Small intestine (tissue), 7 donors: ENCODE data around the gene RIPOR3. TPM values are rescaled to one million over a fixed set of nuclear protein-coding genes. Genes with fewer than 3 reads are reported as not detected.

ENCODE experiments used
- DNase-seq, 2 donors: peaks; one replicate each; pipeline versions ENCODE4 v3.0.0 to v3.0.0-alpha.2; 2013
- FAIRE-seq: peaks from 2 replicates; lab custom pipeline; 2012; peaks lifted over from hg19 to GRCh38; lab: Jason Lieb, UNC
- H3K27ac ChIP-seq, 3 donors: one replicate each; pipeline ENCODE4 v1.5.1; 2013; ENCODE audit warnings: low read length in 2 of 3, mild to moderate bottlenecking in 2 of 3, control low read depth in 1 of 3, inconsistent platforms in 1 of 3, low read depth in 1 of 3, moderate library complexity in 1 of 3
- H3K27me3 ChIP-seq, 3 donors: one replicate each; pipeline ENCODE4 v1.6.1; 2013; ENCODE audit warnings: low read length in 3 of 3, inconsistent platforms in 1 of 3; ENCODE audit not compliant: control insufficient read depth in 3 of 3, insufficient read depth in 3 of 3
- H3K36me3 ChIP-seq, 3 donors: one replicate each; pipeline ENCODE4 v1.6.1; 2013; ENCODE audit warnings: low read length in 3 of 3, inconsistent platforms in 1 of 3, low read depth in 1 of 3, mild to moderate bottlenecking in 1 of 3, moderate library complexity in 1 of 3; ENCODE audit not compliant: control insufficient read depth in 3 of 3, insufficient read depth in 2 of 3
- H3K4me1 ChIP-seq, 3 donors: one replicate each; pipeline ENCODE4 v1.6.1; 2013; ENCODE audit warnings: low read length in 2 of 3, inconsistent platforms in 1 of 3, low read depth in 1 of 3, mild to moderate bottlenecking in 1 of 3, moderate library complexity in 1 of 3; ENCODE audit not compliant: control insufficient read depth in 3 of 3, insufficient read depth in 2 of 3
- H3K4me3 ChIP-seq, 3 donors: one replicate each; pipeline ENCODE4 v1.5.1; 2013; ENCODE audit warnings: low read length in 3 of 3, control low read depth in 1 of 3, inconsistent platforms in 1 of 3, low read depth in 1 of 3, mild to moderate bottlenecking in 1 of 3, moderate library complexity in 1 of 3
- H3K9me3 ChIP-seq, 2 donors: one replicate each; pipeline ENCODE4 v1.6.1; 2013; ENCODE audit warnings: low read depth in 1 of 2, low read length in 1 of 2; ENCODE audit not compliant: control insufficient read depth in 2 of 2, insufficient read depth in 1 of 2
- WGBS, 3 donors: extraction: QIAGEN DNeasy Blood & Tissue Kit; methylation state at CpG; one replicate each; pipeline ENCODE4 v1.1.7; 2013; 5-methylcytosine and 5-hydroxymethylcytosine counted together
- polyA plus RNA-seq, 4 donors: library from polyadenylated mRNA; stranded (reverse) in 3 of 4; unstranded in 1 of 4; fragments of 200-250 nt in 3 of 4; fragments of 120-200 nt in 1 of 4; gene quantifications; one replicate each; pipeline versions ENCODE4 v1.2.1 to v1.2.3, GENCODE V29; 2013
- donor health status: healthy with polysubstance abuse.
- donor health status: control.
- donor health status: control.
- donor health status: Bipolar disorder and iron deficiency.
- donor health status: healthy.

RIPOR3 gene
- polyA plus RNA-seq, 4 donors: 0.22 to 10.9 (median 3.2) TPM

DNA sequence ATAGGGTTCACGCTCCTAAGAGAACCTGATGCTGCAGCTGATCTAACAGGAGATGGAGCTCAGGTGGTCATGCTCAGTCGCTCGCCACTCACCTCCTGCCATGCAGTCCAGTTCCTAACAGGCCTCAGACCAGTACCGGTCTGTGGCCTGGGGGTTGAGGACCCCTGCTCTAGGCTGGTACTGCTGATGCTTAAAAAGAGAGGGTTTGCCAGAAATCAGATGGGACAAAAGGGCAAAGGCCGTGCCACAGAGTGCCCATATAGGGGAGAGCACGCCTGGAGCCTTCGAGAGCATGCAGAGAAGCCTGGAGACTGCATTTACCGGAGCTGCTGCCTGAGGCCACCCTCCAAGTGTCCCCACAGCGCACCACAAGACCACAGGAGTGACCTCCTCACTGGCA, 105.7 kb downstream of the RIPOR3 start:
- no peak for DNase-seq
- Histone ChIP-seq H3K27ac (no peak overlapping the region), H3K9me3 (peaks cover 0 to 3% of the 10 kb centered on the region in 2 donors), H3K27me3 (no peaks in the 10 kb centered on the region), H3K36me3 (peaks cover 9 to 76% (median 12%) of the 10 kb centered on the region in 3 donors), H3K4me3 (no peak overlapping the region), H3K4me1 (no peaks in the 10 kb centered on the region)
- 90 to 95% (median 94%) methylated on average over 9 of the region's 9 CpGs for WGBS, 3 donors
- no peak for FAIRE-seq

DNA sequence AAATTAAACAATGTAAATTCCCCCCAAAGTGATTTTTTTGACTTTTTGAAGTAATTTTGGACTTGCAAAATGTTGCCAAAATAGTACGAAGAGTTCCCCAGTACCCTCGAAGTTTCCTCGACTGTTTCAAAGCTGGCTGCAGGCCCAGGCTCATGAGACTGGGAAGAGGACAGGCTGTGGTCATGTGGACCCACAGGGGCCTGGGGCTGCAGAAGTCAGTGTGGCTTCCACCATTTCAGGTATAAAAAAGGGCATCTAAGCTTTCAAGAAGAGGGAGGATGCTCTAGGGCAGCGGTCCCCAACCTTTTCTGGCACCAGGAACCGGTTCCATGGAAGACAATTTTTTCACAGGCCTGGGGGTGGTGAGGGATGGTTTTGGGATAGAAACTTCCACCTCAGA, 106.1 kb downstream of the RIPOR3 start:
- Histone ChIP-seq H3K4me1 (no peaks in the 10 kb centered on the region), H3K4me3 (no peak overlapping the region), H3K27ac (no peak overlapping the region), H3K27me3 (no peaks in the 10 kb centered on the region), H3K36me3 (peaks cover 9 to 74% (median 12%) of the 10 kb centered on the region in 3 donors), H3K9me3 (peaks cover 0 to 3% of the 10 kb centered on the region in 2 donors)
- FAIRE-seq (no peak), DNase-seq (no peak)
- WGBS, 3 donors: 75 to 91% (median 84%) methylated on average over 5 of the region's 5 CpGs

DNA sequence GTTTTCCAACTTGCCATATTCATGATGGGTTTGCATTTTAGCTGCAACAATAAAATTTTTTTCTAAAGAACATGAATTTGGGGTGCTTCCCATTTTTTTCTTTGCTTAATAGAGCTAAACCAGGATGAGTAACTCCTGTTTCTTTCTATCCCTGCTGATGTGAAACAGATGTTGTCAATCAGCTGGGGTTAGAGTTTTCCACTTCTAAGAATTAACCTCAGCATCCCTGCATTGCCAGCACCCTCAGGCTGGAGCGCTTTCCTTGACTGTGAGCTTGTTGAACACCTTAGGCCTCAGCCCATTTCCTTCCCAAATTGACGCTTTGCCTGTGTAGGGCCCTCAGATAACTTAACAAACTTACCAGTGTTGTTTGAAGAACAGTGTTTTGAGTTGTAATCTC, 106.7 kb downstream of the RIPOR3 start:
- DNase-seq: no peak
- H3K4me1 ChIP-seq: no peaks in the 10 kb centered on the region
- no peak for FAIRE-seq
- peaks cover 0 to 3% of the 10 kb centered on the region in 2 donors for H3K9me3 ChIP-seq
- no peak overlapping the region for H3K4me3 ChIP-seq
- H3K27me3 ChIP-seq: no peaks in the 10 kb centered on the region
- peaks cover 12 to 75% (median 13%) of the 10 kb centered on the region in 3 donors for H3K36me3 ChIP-seq
- H3K27ac ChIP-seq: no peak overlapping the region
- 89 to 94% (median 94%) methylated on average over 2 of the region's 2 CpGs for WGBS, 3 donors

DNA sequence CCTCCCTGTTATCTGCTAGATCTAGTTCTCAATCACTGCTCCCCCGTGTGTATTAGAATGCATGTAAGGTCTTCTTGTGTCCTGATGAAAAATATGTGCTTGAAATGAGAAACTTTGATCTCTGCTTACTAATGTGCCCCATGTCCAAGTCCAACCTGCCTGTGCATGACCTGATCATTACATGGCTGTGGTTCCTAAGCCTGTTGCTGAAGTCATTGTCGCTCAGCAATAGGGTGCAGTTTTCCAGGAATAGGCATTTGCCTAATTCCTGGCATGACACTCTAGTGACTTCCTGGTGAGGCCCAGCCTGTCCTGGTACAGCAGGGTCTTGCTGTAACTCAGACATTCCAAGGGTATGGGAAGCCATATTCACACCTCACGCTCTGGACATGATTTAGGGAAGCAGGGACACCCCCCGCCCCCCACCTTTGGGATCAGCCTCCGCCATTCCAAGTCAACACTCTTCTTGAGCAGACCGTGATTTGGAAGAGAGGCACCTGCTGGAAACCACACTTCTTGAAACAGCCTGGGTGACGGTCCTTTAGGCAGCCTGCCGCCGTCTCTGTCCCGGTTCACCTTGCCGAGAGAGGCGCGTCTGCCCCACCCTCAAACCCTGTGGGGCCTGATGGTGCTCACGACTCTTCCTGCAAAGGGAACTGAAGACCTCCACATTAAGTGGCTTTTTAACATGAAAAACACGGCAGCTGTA, 107.7 kb downstream of the RIPOR3 start:
- 89 to 95% (median 90%) methylated on average over 15 of the region's 15 CpGs for WGBS, 3 donors
- peaks cover 0 to 3% of the 10 kb centered on the region in 2 donors for H3K9me3 ChIP-seq
- peaks cover 14 to 80% (median 19%) of the 10 kb centered on the region in 3 donors for H3K36me3 ChIP-seq
- H3K4me3 ChIP-seq: no peak overlapping the region
- no peak overlapping the region for H3K27ac ChIP-seq
- DNase-seq (no peak), FAIRE-seq (no peak)
- H3K4me1 ChIP-seq: no peaks in the 10 kb centered on the region
- no peaks in the 10 kb centered on the region for H3K27me3 ChIP-seq

DNA sequence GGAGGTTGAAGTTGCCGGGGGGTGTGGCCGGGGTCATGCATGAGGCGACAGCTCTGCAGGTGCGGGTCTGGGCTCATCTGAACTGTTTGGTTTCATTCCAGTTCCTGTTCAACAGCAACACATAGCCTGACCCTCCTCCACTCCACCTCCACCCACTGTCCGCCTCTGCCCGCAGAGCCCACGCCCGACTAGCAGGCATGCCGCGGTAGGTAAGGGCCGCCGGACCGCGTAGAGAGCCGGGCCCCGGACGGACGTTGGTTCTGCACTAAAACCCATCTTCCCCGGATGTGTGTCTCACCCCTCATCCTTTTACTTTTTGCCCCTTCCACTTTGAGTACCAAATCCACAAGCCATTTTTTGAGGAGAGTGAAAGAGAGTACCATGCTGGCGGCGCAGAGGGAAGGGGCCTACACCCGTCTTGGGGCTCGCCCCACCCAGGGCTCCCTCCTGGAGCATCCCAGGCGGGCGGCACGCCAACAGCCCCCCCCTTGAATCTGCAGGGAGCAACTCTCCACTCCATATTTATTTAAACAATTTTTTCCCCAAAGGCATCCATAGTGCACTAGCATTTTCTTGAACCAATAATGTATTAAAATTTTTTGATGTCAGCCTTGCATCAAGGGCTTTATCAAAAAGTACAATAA, 108.6 kb downstream of the RIPOR3 start:
- H3K4me1 ChIP-seq: no peaks in the 10 kb centered on the region
- H3K36me3 ChIP-seq: peaks cover 14 to 83% (median 25%) of the 10 kb centered on the region in 3 donors
- H3K27ac ChIP-seq: no peak overlapping the region
- H3K4me3 ChIP-seq: no peak overlapping the region
- no peak for FAIRE-seq
- no peak for DNase-seq
- 85 to 95% (median 88%) methylated on average over 26 of the region's 26 CpGs for WGBS, 3 donors
- H3K9me3 ChIP-seq: no peaks in the 10 kb centered on the region
- no peaks in the 10 kb centered on the region for H3K27me3 ChIP-seq

GRCh38 chr20:50582092-50582491, 109.2 kb downstream of the RIPOR3 start:
- Histone ChIP-seq H3K4me3 (no peak overlapping the region), H3K9me3 (no peaks in the 10 kb centered on the region), H3K4me1 (no peaks in the 10 kb centered on the region), H3K27me3 (no peaks in the 10 kb centered on the region), H3K36me3 (peaks cover 11 to 83% (median 25%) of the 10 kb centered on the region in 3 donors), H3K27ac (no peak overlapping the region)
- no peak for DNase-seq
- no peak for FAIRE-seq
- 76 to 86% (median 77%) methylated on average over 6 of the region's 6 CpGs for whole genome bisulfite sequencing, 3 donors

DNA sequence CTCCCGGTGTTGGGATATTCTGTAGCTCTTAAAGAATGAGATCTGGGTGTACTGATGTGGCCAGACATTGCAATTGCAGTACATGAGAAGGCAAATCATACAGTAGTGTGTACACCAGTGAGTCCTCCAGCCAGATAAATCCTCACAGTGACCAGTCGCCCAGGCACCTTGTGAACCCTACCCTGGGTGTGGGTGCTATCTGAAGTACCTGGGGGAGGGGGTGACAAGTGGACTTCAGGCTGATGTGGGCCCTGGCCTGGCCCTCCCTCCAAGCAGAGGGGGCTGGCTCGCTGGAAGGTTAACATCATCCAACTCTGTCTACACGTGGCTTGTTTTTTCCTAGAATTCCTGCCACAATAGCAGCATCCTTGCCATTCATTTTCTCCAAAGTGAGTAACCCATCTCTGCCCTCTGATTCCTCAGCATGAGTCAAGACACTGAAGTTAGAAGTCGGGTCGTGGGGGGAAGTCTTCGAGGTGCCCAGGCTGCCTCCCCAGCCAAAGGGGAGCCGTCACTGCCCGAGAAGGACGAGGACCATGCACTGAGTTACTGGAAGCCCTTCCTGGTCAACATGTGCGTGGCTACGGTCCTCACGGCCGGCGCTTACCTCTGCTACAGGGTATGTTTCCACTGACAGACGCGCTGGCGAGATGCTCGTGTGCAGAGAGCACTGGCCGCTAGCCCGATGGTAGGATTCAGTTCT, 110.3 kb downstream of the RIPOR3 start:
- WGBS, 3 donors: 94 to 96% (median 95%) methylated on average over 21 of the region's 21 CpGs
- peaks cover 10 to 76% (median 25%) of the 10 kb centered on the region in 3 donors for H3K36me3 ChIP-seq
- no peak for DNase-seq
- no peak overlapping the region for H3K4me3 ChIP-seq
- FAIRE-seq: no peak
- no peaks in the 10 kb centered on the region for H3K4me1 ChIP-seq
- H3K27ac ChIP-seq: no peak overlapping the region
- no peaks in the 10 kb centered on the region for H3K9me3 ChIP-seq
- H3K27me3 ChIP-seq: no peaks in the 10 kb centered on the region

- FAIRE-seq: no peak
- no peak overlapping the region for H3K27ac ChIP-seq
Observed at GRCh38 chr20:50580016-50580747, 111.2 kb downstream of the RIPOR3 start.

More at GRCh38 chr20:50580016-50580747, 111.2 kb downstream of the RIPOR3 start:
- H3K9me3 ChIP-seq: no peaks in the 10 kb centered on the region
- H3K4me3 ChIP-seq: no peak overlapping the region
- WGBS, 3 donors: 56 to 62% (median 59%) methylated on average over 17 of the region's 17 CpGs
- H3K27me3 ChIP-seq: no peaks in the 10 kb centered on the region
- H3K4me1 ChIP-seq: no peaks in the 10 kb centered on the region
- peaks cover 7 to 77% (median 24%) of the 10 kb centered on the region in 3 donors for H3K36me3 ChIP-seq
- peak; percentile 38 to 58 for DNase-seq
